Measurements from ENCODE around the gene SHBG. TPM values are rescaled to one million over a fixed set of nuclear protein-coding genes. Genes with fewer than 3 reads are reported as not detected.

SHBG gene
- polyA plus RNA-seq, 1 donor (not counting 4 experiments of a cell fraction or from before 2014, with no cell fraction given): 0.14 TPM

- H3K4me3 ChIP-seq (ENCODE audit: control insufficient read depth in 2 of 3, extremely low read depth in 1 of 3, insufficient read depth in 2 of 3, low read depth in 1 of 3, low read length in 3 of 3): no peak overlapping the region
- H4K20me1 ChIP-seq (ENCODE audit: control insufficient read depth, extremely low read depth, insufficient read depth, low read length): no peaks in the 10 kb centered on the region
- H3K79me2 ChIP-seq (ENCODE audit: control insufficient read depth, insufficient read depth, low read length): peaks cover 7% of the 10 kb centered on the region
- no peak for DNase-seq (ENCODE audit: low read depth, low spot score)
- H3K4me2 ChIP-seq (ENCODE audit: control insufficient read depth, extremely low read depth, insufficient read depth, low read depth, low read length): no peak overlapping the region
- dilution Hi-C loops (cut with MboI; ENCODE audit: extremely low pct_ligation_motif_present, low sequenced_read_pairs): no loop called here
- H3K36me3 ChIP-seq (ENCODE audit: control insufficient read depth in 2 of 2, extremely low read depth in 1 of 2, insufficient read depth in 2 of 2, low read length in 2 of 2): peaks cover 14 to 16% of the 10 kb centered on the region in 2 experiments
- no peak overlapping the region for H3K9ac ChIP-seq (ENCODE audit: control insufficient read depth, extremely low read depth, insufficient read depth, low read length)
- no peak overlapping the region for H3K27ac ChIP-seq (ENCODE audit: control insufficient read depth, insufficient read depth, low read length)
- H3K9me3 ChIP-seq (ENCODE audit: control insufficient read depth, low read depth, low read length): peaks cover 3% of the 10 kb centered on the region
- H3K9me1 ChIP-seq (ENCODE audit: control insufficient read depth, extremely low read depth, insufficient read depth, low read length): no peaks in the 10 kb centered on the region
- no peaks in the 10 kb centered on the region for H3K4me1 ChIP-seq (ENCODE audit: control insufficient read depth, extremely low read depth, insufficient read depth, low read length)
- no peak for FAIRE-seq
- H2AFZ ChIP-seq (ENCODE audit: control insufficient read depth, low read length): no peak overlapping the region
- TF ChIP-seq CTCF (optimal IDR thresholded peaks at IDR 0.05 in 1 of 3, IDR thresholded peaks at IDR 0.05 in 1 of 3, conservative IDR thresholded peaks at IDR 0.05 in 1 of 3; ENCODE audit: extremely low read depth in 1 of 3, insufficient read depth in 2 of 3, low read length in 3 of 3): no peak
- no peak for TF ChIP-seq EZH2 (IDR thresholded peaks at IDR 0.05; ENCODE audit: low read length)
- no peaks in the 10 kb centered on the region for H3K27me3 ChIP-seq (ENCODE audit: control insufficient read depth, extremely low read depth, insufficient read depth, low read length)
These were observed 47.6 kb downstream of the SHBG start for GRCh38 chr17:7677388-7678067.

Small RNA genes within 50 kb of the gene (small RNA-seq; reads per million reads assigned to genes)
- gene CD68 (ENCODE audit: insufficient read length in 3 of 3, low read depth in 3 of 3, low replicate concordance in 1 of 3): 0 reads per million in 3 experiments

Other genes starting within 250 kb of the SHBG start
- 10.6 to 15.8 TPM (median 12.1 TPM) in 3 replicates for gene TNK1, start 249.0 kb upstream of the SHBG start, polyA plus RNA-seq
- 30.5 to 82.8 TPM (median 36.9 TPM) in 3 replicates for gene PLSCR3, start 235.6 kb upstream of the SHBG start, polyA plus RNA-seq
- gene TMEM256, start 226.0 kb upstream of the SHBG start, polyA plus RNA-seq: 68.1 to 131 TPM (median 90.1 TPM) in 3 replicates
- 2.5 to 4.9 TPM (median 4.8 TPM) in 3 replicates for gene NLGN2, start 222.3 kb upstream of the SHBG start, polyA plus RNA-seq
- not detected in 3 replicates for gene SPEM1, start 209.8 kb upstream of the SHBG start, polyA plus RNA-seq
- gene SPEM2, start 204.5 kb upstream of the SHBG start, polyA plus RNA-seq: not detected in 3 replicates
- not detected in 3 replicates for gene SPEM3, start 201.3 kb upstream of the SHBG start, polyA plus RNA-seq
- 6.8 to 10.0 TPM (median 9.1 TPM) in 3 replicates for gene TMEM102, start 194.7 kb upstream of the SHBG start, polyA plus RNA-seq
- 27.4 to 46.9 TPM (median 30.4 TPM) in 3 replicates for gene FGF11, start 190.6 kb upstream of the SHBG start, polyA plus RNA-seq
- 13.1 to 51.3 TPM (median 22.0 TPM) in 3 replicates for gene CHRNB1, start 185.1 kb upstream of the SHBG start, polyA plus RNA-seq
- 20.9 to 23.9 TPM (median 21.8 TPM) in 3 replicates for gene ZBTB4, start 150.5 kb upstream of the SHBG start, polyA plus RNA-seq
- gene SLC35G6, start 148.7 kb upstream of the SHBG start, polyA plus RNA-seq: not detected in 3 replicates
- 8.3 to 24.3 TPM (median 17.5 TPM) in 3 replicates for gene POLR2A, start 145.8 kb upstream of the SHBG start, polyA plus RNA-seq
- gene TNFSF12, start 81.1 kb upstream of the SHBG start, polyA plus RNA-seq: 0.39 to 1.5 TPM (median 1.0 TPM) in 3 replicates
- 2.4 to 5.7 TPM (median 3.9 TPM) in 3 replicates for gene TNFSF13, start 71.4 kb upstream of the SHBG start, polyA plus RNA-seq
- gene SENP3, start 68.2 kb upstream of the SHBG start, polyA plus RNA-seq: 98.9 to 110 TPM (median 99.1 TPM) in 3 replicates
- 12.2 to 26.6 TPM (median 14.0 TPM) in 3 replicates for gene CD68, start 50.5 kb upstream of the SHBG start, polyA plus RNA-seq
- 57.8 to 71.5 TPM (median 63.0 TPM) in 3 replicates for gene MPDU1, start 46.3 kb upstream of the SHBG start, polyA plus RNA-seq
- gene SOX15, start 40.0 kb upstream of the SHBG start, polyA plus RNA-seq: 85.7 to 111 TPM (median 86.2 TPM) in 3 replicates
- gene FXR2, start 15.2 kb upstream of the SHBG start, polyA plus RNA-seq: 30.6 to 44.3 TPM (median 32.2 TPM) in 3 replicates
- 23.5 to 26.9 TPM (median 25.8 TPM) in 3 replicates for gene SAT2, start 2.3 kb upstream of the SHBG start, polyA plus RNA-seq
- not detected in 3 replicates for gene ATP1B2, start 20.8 kb downstream of the SHBG start, polyA plus RNA-seq
- gene TP53, start 57.4 kb downstream of the SHBG start, polyA plus RNA-seq: 14.3 to 60.6 TPM (median 22.0 TPM) in 3 replicates
- 7.7 to 10.6 TPM (median 8.2 TPM) in 3 replicates for gene WRAP53, start 58.3 kb downstream of the SHBG start, polyA plus RNA-seq
- gene EFNB3, start 75.1 kb downstream of the SHBG start, polyA plus RNA-seq: 3.1 to 4.1 TPM (median 3.1 TPM) in 3 replicates
- 0.13 to 0.36 TPM (median 0.13 TPM) in 3 replicates for gene DNAH2, start 87.6 kb downstream of the SHBG start, polyA plus RNA-seq
- gene KDM6B, start 204.1 kb downstream of the SHBG start, polyA plus RNA-seq: 1.0 to 1.6 TPM (median 1.4 TPM) in 3 replicates
- gene TMEM88, start 224.9 kb downstream of the SHBG start, polyA plus RNA-seq: 0.14 to 0.45 TPM (median 0.24 TPM) in 3 replicates
- gene NAA38, start 227.4 kb downstream of the SHBG start, polyA plus RNA-seq: 41.0 to 130 TPM (median 70.9 TPM) in 3 replicates
- 9.0 to 14.8 TPM (median 12.4 TPM) in 3 replicates for gene CYB5D1, start 227.9 kb downstream of the SHBG start, polyA plus RNA-seq